AG04450 (cell line): Measurements from ENCODE around the gene PPP1R12C. TPM values are rescaled to one million over a fixed set of nuclear protein-coding genes. Genes with fewer than 3 reads are reported as not detected.

Experiments used
- CTCF ChIA-PET: fragments of 300-600, 350-600 bp; formaldehyde crosslinking; extraction: SDS; loops from one replicate; lab custom pipeline; 2022; ENCODE audit warnings: antibody characterized with exemption, inconsistent platforms; lab: Charles Lee
- POLR2A ChIA-PET: fragments of 350-600 bp; formaldehyde crosslinking; extraction: SDS; loops from one replicate; lab custom pipeline; 2021; ENCODE audit warnings: antibody characterized with exemption, inconsistent platforms; lab: Yijun Ruan, JAX
- DNase-seq: peaks from one replicate; pipeline ENCODE4 v3.0.0-alpha.2; 2011; ENCODE audit warnings: low read depth, low spot score
- H3K27ac ChIP-seq: one replicate; pipeline ENCODE4 v1.5.1; 2012; ENCODE audit warnings: low read depth, low read length, control low read depth
- H3K27me3 ChIP-seq: one replicate; pipeline ENCODE4 v1.6.0; 2012; ENCODE audit warnings: low read length; ENCODE audit not compliant: control insufficient read depth, insufficient read depth
- H3K4me3 ChIP-seq: 2 replicates; pipeline ENCODE4 v1.5.1; 2011; ENCODE audit warnings: mild to moderate bottlenecking, low read depth, low read length, control low read depth
- H3K9me3 ChIP-seq: 2 replicates; pipeline ENCODE4 v1.5.1; 2012; ENCODE audit warnings: low read length; ENCODE audit not compliant: control insufficient read depth, insufficient read depth
- polyA plus RNA-seq: library from polyadenylated mRNA; depleted of rRNA; stranded (reverse); fragments of >200 nt; gene quantifications from 2 replicates; pipeline ENCODE4 v1.2.3, GENCODE V29; 2011
- TF ChIP-seq, protein P1 (sequence below): IDR thresholded peaks from 2 replicates; pipeline ENCODE4 v1.5.1; 2011; ENCODE audit warnings: low read depth, low read length, control low read depth, inconsistent platforms

PPP1R12C gene
- polyA plus RNA-seq, 1 experiment: 24.2 TPM

DNA sequence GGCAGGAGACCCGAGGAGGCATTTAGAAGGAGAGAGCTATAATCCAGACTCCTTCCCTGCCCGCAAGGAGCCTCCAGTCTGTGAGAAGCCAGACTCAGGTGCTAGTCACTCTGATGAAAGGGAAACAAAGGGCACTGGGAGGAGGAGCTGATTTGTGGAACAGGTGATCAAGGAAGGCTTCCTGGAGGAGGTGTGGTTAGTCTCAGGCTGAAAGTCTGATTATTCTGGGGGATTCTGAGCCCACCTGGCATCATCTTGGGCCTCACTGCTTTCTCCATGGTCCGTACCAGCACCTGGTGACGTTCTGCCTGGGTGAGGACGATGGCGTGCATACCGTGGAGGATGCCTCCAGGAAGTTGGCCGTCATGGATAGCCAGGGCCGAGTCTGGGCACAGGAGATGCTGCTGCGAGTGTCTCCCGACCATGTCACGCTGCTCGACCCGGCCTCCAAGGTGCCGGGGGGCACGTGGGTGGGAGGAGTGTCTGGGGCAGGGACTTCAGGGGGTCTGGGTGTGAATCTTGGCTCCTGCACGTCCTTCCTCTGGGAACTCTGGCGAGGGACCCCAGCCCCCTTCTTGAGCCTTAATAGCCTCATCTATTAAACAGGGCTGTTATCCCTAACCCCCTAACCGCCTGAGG, 37.9 kb downstream of the PPP1R12C start:
- Histone ChIP-seq H3K27ac (no peak overlapping the region), H3K4me3 (no peak overlapping the region), H3K9me3 (peaks cover 23% of the 10 kb centered on the region), H3K27me3 (peaks cover 56% of the 10 kb centered on the region)
- ChIA-PET POLR2A (no interaction called here), CTCF (interaction anchor here (0.6 kb wide), 1 partner anchor 397 kb away, joined by 9 read pairs; no protein-coding TSS in a partner anchor)
- TF ChIP-seq, protein P1, sequence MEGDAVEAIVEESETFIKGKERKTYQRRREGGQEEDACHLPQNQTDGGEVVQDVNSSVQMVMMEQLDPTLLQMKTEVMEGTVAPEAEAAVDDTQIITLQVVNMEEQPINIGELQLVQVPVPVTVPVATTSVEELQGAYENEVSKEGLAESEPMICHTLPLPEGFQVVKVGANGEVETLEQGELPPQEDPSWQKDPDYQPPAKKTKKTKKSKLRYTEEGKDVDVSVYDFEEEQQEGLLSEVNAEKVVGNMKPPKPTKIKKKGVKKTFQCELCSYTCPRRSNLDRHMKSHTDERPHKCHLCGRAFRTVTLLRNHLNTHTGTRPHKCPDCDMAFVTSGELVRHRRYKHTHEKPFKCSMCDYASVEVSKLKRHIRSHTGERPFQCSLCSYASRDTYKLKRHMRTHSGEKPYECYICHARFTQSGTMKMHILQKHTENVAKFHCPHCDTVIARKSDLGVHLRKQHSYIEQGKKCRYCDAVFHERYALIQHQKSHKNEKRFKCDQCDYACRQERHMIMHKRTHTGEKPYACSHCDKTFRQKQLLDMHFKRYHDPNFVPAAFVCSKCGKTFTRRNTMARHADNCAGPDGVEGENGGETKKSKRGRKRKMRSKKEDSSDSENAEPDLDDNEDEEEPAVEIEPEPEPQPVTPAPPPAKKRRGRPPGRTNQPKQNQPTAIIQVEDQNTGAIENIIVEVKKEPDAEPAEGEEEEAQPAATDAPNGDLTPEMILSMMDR: no peak
- DNase-seq: no peak

DNA sequence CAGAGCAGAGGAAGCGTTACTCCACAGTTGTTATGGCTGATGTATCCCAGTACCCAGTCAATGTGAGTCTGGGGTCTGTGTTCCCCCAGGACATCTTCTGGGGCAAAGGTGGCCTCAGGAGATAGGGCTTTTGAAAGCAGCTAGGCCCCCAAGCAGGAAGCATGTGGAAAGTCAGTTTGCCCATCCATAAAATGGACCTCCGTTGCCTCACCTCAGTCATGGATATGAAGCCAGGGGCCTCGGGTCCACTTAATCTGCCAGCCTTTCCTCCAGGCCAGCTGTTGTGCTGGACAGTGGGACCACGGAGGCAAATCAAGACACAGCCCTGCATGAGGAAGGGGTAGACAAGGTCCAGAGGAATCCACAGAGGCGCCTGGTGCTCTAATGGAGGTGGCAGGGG, 38.4 kb downstream of the PPP1R12C start:
- ChIA-PET POLR2A (no interaction called here), CTCF (no interaction called here)
- TF ChIP-seq, protein P1: no peak

DNA sequence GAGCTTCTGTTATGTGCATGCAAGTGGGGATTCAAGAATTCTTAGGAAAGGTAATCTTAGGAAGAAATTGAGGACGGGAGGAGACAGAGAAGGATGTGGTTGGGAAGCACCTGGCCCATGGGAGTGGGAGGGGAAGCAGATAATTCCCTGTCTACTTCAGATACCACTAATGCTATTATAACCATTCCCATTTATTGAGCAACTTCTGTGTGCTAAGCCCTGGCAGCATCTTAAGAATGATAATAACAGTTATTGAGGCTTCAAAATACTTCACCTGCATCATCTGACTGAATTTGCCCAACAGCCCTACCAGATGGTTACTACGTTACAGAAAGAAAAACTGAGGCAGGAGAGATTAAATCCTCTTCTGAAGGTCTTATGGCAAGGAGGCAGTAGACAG, 40.3 kb downstream of the PPP1R12C start:
- POLR2A ChIA-PET: no interaction called here
- no peak for DNase-seq
- TF ChIP-seq, protein P1: no peak
- CTCF ChIA-PET: interaction anchor here (1.0 kb wide), 1 partner anchor 11 kb away, joined by 3 read pairs; no protein-coding TSS in a partner anchor
- Histone ChIP-seq H3K27ac (no peak overlapping the region), H3K27me3 (peaks cover 34% of the 10 kb centered on the region), H3K4me3 (no peak overlapping the region), H3K9me3 (peaks cover 14% of the 10 kb centered on the region; the same call in 1 of the 2 replicates)

More for the DNA sequence above, 38.4 kb downstream of the PPP1R12C start:
- no peak for DNase-seq
- Histone ChIP-seq H3K27ac (no peak overlapping the region), H3K27me3 (peaks cover 51% of the 10 kb centered on the region), H3K9me3 (peaks cover 23% of the 10 kb centered on the region), H3K4me3 (no peak overlapping the region)

DNA sequence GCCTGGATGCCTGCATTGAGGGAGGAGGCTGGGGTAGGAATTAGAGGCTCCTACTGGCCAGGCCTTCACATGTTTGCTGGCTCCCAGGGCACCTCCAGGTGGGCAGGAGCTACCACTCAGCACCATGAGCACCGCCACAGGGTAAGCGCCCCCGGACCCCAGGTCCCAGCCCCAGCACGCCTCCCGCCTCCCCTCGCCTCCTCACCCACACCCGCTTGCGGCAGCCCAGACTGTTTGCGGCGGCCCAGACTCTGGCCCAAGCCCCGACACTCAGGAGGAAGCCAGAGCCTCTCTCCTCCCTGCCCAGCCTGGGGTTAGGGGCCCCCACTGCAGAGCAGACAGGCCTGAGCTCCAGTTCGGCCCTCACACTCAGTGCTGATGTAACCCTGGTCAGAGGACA, 41.1 kb downstream of the PPP1R12C start:
- DNase-seq: no peak
- H3K9me3 ChIP-seq: peaks cover 10% of the 10 kb centered on the region; the same call in 1 of the 2 replicates
- TF ChIP-seq, protein P1: no peak
- no peak overlapping the region for H3K27ac ChIP-seq
- no peak overlapping the region for H3K4me3 ChIP-seq
- POLR2A ChIA-PET: no interaction called here
- CTCF ChIA-PET: interaction anchor here (1.6 kb wide), 1 partner anchor 12 kb away, joined by 7 read pairs; no protein-coding TSS in a partner anchor
- H3K27me3 ChIP-seq: peaks cover 26% of the 10 kb centered on the region

DNA sequence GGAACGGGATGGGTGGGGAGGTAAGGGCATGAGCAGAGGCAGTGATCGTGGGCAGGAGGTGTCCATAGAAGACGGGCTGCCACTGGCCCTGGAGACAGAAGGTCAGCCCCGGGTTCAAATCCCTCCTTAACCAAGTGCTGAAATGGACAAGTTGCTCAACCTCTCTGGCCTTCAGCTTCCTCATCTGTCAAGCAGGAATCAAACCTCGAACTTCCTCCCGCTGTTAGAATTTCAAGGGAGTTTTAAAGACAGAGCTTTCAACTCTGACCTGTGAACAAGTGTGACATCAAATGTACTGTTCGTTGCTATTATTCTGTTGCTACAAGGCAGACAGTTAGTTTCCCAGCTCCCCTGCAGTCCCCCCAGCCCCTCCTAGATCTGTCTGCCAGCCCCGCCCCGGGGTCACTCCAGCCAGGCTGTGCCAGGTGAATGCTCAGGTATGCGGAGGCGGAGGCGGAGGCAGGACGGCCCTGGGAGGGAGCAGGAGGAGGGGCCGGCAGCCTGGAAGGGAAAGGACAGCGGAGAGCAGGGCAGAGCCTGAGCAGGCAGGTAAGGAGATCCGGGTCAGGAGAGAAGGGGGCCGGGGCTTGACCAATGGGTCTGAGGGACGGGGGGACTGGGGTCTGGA, 42.0 kb downstream of the PPP1R12C start, which contains the start of gene EPS8L1:
TSS of gene EPS8L1 (plus strand) at position 499 of the 628 bp plus-strand sequence. CDS start 576 bp downstream, outside the sequence.
- ChIA-PET CTCF (interaction anchor here (0.6 to 1.6 kb wide), 2 partner anchors 13 to 594 kb away, joined by 6 to 7 read pairs; no protein-coding TSS in a partner anchor), POLR2A (no interaction called here)
- DNase-seq: no peak

More for the DNA sequence above, 42.0 kb downstream of the PPP1R12C start, which contains the start of gene EPS8L1:
- TF ChIP-seq, protein P1: no peak
- Histone ChIP-seq H3K27ac (no peak within 1 kb of the TSS), H3K9me3 (peaks cover 6% of the 10 kb centered on the region; the same call in 1 of the 2 replicates), H3K27me3 (peaks cover 17% of the 10 kb centered on the region), H3K4me3 (no peak within 1 kb of the TSS)
